ENCODE measurements around the gene NPAS2. TPM values are rescaled to one million over a fixed set of nuclear protein-coding genes. Genes with fewer than 3 reads are reported as not detected.

Gene NPAS2
- total and polyA plus RNA-seq, 2 of the 8 experiments (the other 6 are each of a cell fraction or from before 2014, with no cell fraction given) = 1.8 to 1.9 TPM

DNA sequence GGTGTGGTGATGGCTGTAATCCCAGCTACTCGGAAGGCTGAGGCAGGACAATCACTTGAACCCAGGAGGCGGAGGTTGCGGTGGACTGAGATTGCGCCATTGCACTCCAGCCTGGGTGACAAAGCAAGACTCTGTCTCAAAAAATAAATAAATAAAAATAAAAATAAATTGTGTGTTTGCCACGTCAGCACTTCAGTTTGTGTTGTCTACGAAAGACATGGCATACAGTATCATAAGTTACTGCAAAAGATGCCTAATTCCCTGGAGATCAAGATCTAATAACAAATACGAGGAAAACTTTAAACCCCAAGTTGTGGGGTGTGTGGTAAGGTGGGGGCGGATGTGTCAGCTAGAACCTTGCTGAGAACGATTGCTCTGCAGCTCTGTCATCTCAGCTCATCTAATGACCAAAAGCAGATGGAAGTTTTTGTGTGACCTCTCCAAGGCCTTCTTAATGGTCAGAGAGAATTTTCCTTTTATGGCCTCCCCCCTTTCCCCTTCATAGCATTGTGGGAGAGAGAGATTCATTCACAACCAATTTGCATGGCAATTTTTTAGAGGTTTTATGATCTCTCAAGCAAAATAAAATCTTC, 11.3 kb downstream of the NPAS2 start:
- H3K4me3 ChIP-seq (ENCODE audit: extremely low read depth in 1 of 4, insufficient read depth in 2 of 4, low read depth in 3 of 4, low read length in 4 of 4) = no peak overlapping the region
- no peak overlapping the region for H2BK120ac ChIP-seq (replicated peaks; ENCODE audit: low read depth, low read length)
- DNase-seq (ENCODE audit: low read depth in 1 of 2, low spot score in 2 of 2) = no peak
- H3K18ac ChIP-seq (ENCODE audit: extremely low read depth, low read length) = no peak overlapping the region
- no peaks in the 10 kb centered on the region; a peak in 1 of 8 replicates for H3K36me3 ChIP-seq (ENCODE audit: control insufficient read depth in 2 of 4, insufficient read depth in 4 of 4, low read length in 3 of 4)
- no peak overlapping the region for H2BK5ac ChIP-seq (ENCODE audit: low read depth, low read length)
- no peak overlapping the region for H2AFZ ChIP-seq (ENCODE audit: low read length)
- no peak overlapping the region for H4K91ac ChIP-seq (replicated peaks; ENCODE audit: insufficient read length, low read length)
- no peaks in the 10 kb centered on the region for H3K4me1 ChIP-seq (replicated peaks in 1 of 4; ENCODE audit: control insufficient read depth in 3 of 4, insufficient read depth in 4 of 4, low read length in 3 of 4)
- ChIA-PET CTCF (ENCODE audit: partially characterized antibody) (interaction anchor here (0.6 kb wide), 1 partner anchor 25 kb away, joined by 3 read pairs; no protein-coding TSS in a partner anchor), POLR2A (ENCODE audit: partially characterized antibody) (no interaction called here)
- H2BK20ac ChIP-seq (ENCODE audit: low read length) = no peak overlapping the region
- H3K56ac ChIP-seq (replicated peaks; ENCODE audit: insufficient read length, low read depth, low read length) = no peak overlapping the region
- H3K23ac ChIP-seq (ENCODE audit: insufficient read length) = no peak overlapping the region
- no peak overlapping the region for H2AK5ac ChIP-seq (ENCODE audit: low read depth, low read length)
- no peak overlapping the region for H3K14ac ChIP-seq (ENCODE audit: insufficient read length)
- H3K23me2 ChIP-seq (ENCODE audit: low read depth, low read length) = no peaks in the 10 kb centered on the region
- H3K9ac ChIP-seq (replicated peaks in 1 of 4; ENCODE audit: extremely low read depth in 1 of 4, low read depth in 3 of 4, low read length in 3 of 4) = no peak overlapping the region
- H2BK15ac ChIP-seq (ENCODE audit: low read length) = no peak overlapping the region
- H3K4me2 ChIP-seq (ENCODE audit: insufficient read depth in 1 of 2, low read depth in 2 of 2, low read length in 2 of 2) = no peak overlapping the region
- H4K8ac ChIP-seq (ENCODE audit: extremely low read depth, insufficient read depth, low read length) = no peak overlapping the region
- no peaks in the 10 kb centered on the region for H3K79me1 ChIP-seq (ENCODE audit: low read depth, low read length)
- no peaks in the 10 kb centered on the region for H3K79me2 ChIP-seq (ENCODE audit: control insufficient read depth in 1 of 2, insufficient read depth in 2 of 2, low read length in 2 of 2)
- 91% methylated on average over 9 of the region's 9 CpGs; no CpG with 5 or more reads in 1 of the 2 experiments for WGBS, 2 experiments (ENCODE audit: extremely low coverage in 1 of 2, insufficient coverage in 1 of 2, insufficient read length in 1 of 2, insufficient replicate concordance in 2 of 2, low coverage in 1 of 2, low lambda C conversion rate in 2 of 2, missing lambda C conversion rate in 1 of 2)
- H2BK12ac ChIP-seq (ENCODE audit: low read depth, low read length) = no peak overlapping the region
- no peak overlapping the region for H4K5ac ChIP-seq (ENCODE audit: insufficient read length, low read depth, low read length)
- TF ChIP-seq NANOG (IDR thresholded peaks at IDR 0.05; ENCODE audit: insufficient read depth, low read depth, low read length, poor library complexity, severe bottlenecking) = no peak
- no peak for TF ChIP-seq SIX5 (IDR thresholded peaks at IDR 0.05; ENCODE audit: low read depth, low read length)
- no peak for TF ChIP-seq EGR1 (IDR thresholded peaks at IDR 0.05; ENCODE audit: borderline replicate concordance, low read depth, low read length)
- TF ChIP-seq CTBP2 (IDR thresholded peaks at IDR 0.05; ENCODE audit: borderline replicate concordance, insufficient read depth, insufficient read length, low read length) = no peak
- TF ChIP-seq BCL11A (IDR thresholded peaks at IDR 0.05; ENCODE audit: low read depth in 2 of 2, low read length in 2 of 2) = no peak
- no peak for TF ChIP-seq HDAC2 (IDR thresholded peaks at IDR 0.05; ENCODE audit: borderline replicate concordance in 1 of 2, low read depth in 2 of 2, low read length in 2 of 2)
- TF ChIP-seq, protein P1, sequence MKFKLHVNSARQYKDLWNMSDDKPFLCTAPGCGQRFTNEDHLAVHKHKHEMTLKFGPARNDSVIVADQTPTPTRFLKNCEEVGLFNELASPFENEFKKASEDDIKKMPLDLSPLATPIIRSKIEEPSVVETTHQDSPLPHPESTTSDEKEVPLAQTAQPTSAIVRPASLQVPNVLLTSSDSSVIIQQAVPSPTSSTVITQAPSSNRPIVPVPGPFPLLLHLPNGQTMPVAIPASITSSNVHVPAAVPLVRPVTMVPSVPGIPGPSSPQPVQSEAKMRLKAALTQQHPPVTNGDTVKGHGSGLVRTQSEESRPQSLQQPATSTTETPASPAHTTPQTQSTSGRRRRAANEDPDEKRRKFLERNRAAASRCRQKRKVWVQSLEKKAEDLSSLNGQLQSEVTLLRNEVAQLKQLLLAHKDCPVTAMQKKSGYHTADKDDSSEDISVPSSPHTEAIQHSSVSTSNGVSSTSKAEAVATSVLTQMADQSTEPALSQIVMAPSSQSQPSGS (IDR thresholded peaks at IDR 0.05; ENCODE audit: low read length) = no peak
- TF ChIP-seq YY1 (IDR thresholded peaks at IDR 0.05; ENCODE audit: low read depth, low read length) = no peak
- no peaks in the 10 kb centered on the region for H3K27me3 ChIP-seq (replicated peaks in 1 of 4; ENCODE audit: control insufficient read depth in 3 of 4, extremely low read depth in 1 of 4, insufficient read depth in 3 of 4, low read length in 3 of 4)
- no peak for FAIRE-seq
- no peaks in the 10 kb centered on the region for H3K9me3 ChIP-seq (ENCODE audit: insufficient read depth in 2 of 2, low read depth in 1 of 2, low read length in 1 of 2)
- no peak overlapping the region for H3K4ac ChIP-seq (replicated peaks; ENCODE audit: insufficient read length, low read depth, low read length)
- H4K20me1 ChIP-seq (replicated peaks in 1 of 2; ENCODE audit: control insufficient read depth in 1 of 2, insufficient read depth in 2 of 2, low read length in 2 of 2) = no peaks in the 10 kb centered on the region
- H3K27ac ChIP-seq (ENCODE audit: low read depth, low read length) = no peak overlapping the region

Measured in H1 (cell line).